Adrenal gland (tissue), 5 donors: ENCODE measurements around the gene MAP4K1.
A peak's percentile ranks its signal among the peaks of the same experiment; 100 is the strongest.

Source experiments
- POLR2A ChIP-seq, 2 donors: fragments of 450-650 bp; IDR thresholded peaks; one replicate each; pipeline ENCODE4 v1.6.1; 2017; ENCODE audit warnings: antibody characterized with exemption in 2 of 2, mild to moderate bottlenecking in 2 of 2, moderate library complexity in 1 of 2
- TF ChIP-seq, protein P1 (sequence below), 6 experiments: fragments of 450-650 bp in 4 of 6; fragments of 200-600 bp in 2 of 6; sonication (generic) in 1 of 6; IDR thresholded peaks; 1 replicate in 5 of 6; 2 replicates in 1 of 6; pipeline versions ENCODE4 v1.5.1 to v1.8.0; 2016 to 2021; ENCODE audit warnings: antibody characterized with exemption in 6 of 6, mild to moderate bottlenecking in 2 of 6, moderate library complexity in 1 of 6
- donor health status: DM: no; HTN: no; CAD: no.

DNA sequence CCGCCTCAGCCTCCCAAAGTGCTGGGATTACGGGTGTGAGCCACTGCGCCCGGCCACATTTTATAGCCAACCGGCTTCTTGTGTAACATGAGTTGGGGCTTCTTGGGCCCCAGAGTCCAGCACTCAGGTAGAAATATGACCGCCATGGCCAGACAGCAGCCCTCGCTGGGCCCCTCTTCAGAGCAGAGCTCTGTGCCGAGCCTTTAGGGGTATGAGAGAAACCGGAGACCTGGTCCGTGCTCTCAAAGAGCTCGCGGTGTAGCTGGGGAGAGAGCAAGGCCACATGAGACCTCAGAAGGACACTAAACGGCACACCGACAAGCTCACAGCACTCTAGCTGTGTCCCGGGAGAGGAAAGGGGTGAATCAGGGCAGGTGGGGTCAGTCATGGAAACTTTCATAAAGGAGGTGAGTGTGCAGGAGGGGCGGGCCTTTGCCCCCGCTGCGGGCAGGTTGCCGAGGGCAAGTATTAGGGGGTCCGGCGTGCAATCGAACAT lies 45.5 kb upstream of the MAP4K1 start:
- TF ChIP-seq POLR2A (IDR thresholded peaks at IDR 0.05): peak in 1 of 2 donors; percentile 68
- TF ChIP-seq, protein P1, sequence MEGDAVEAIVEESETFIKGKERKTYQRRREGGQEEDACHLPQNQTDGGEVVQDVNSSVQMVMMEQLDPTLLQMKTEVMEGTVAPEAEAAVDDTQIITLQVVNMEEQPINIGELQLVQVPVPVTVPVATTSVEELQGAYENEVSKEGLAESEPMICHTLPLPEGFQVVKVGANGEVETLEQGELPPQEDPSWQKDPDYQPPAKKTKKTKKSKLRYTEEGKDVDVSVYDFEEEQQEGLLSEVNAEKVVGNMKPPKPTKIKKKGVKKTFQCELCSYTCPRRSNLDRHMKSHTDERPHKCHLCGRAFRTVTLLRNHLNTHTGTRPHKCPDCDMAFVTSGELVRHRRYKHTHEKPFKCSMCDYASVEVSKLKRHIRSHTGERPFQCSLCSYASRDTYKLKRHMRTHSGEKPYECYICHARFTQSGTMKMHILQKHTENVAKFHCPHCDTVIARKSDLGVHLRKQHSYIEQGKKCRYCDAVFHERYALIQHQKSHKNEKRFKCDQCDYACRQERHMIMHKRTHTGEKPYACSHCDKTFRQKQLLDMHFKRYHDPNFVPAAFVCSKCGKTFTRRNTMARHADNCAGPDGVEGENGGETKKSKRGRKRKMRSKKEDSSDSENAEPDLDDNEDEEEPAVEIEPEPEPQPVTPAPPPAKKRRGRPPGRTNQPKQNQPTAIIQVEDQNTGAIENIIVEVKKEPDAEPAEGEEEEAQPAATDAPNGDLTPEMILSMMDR (IDR thresholded peaks at IDR 0.05): no peak
